Astrocyte of the cerebellum (primary cell): ENCODE results near the gene P2RX3.
A peak's percentile ranks its signal among the peaks of the same experiment; 100 is the strongest.

Experiments used
- DNase-seq: peaks from one replicate; pipeline ENCODE4 v3.0.0-alpha.2; 2011; ENCODE audit warnings: low read depth
- H3K4me3 ChIP-seq: 2 replicates; pipeline ENCODE4 v1.5.1; 2011; ENCODE audit warnings: mild to moderate bottlenecking, low read depth, low read length, moderate library complexity
- CTCF ChIP-seq: IDR thresholded peaks from 2 replicates; pipeline ENCODE4 v1.5.1; 2012; ENCODE audit warnings: low read length, low read depth, moderate library complexity, mild to moderate bottlenecking; ENCODE audit errors: missing control alignments
- in situ Hi-C: cut with HindIII; loops from 2 replicates; pipeline ENCODE4 v1.10.0; 2017; ENCODE audit warnings: low sequenced_read_pairs

P2RX3 gene

GRCh38 chr11:57324886-57325734 lies 13.0 kb upstream of the P2RX3 start, which contains the start of gene TNKS1BP1:
TNKS1BP1 (minus strand) TSS chr11:57324952; CDS start chr11:57321885, 3,067 bp downstream.
- in situ Hi-C loops, result loop anchor here (5.0 kb wide), 1 partner anchor 207 kb away; the partner anchor contains the start of gene TIMM10
- H3K4me3 ChIP-seq, result peak within 1 kb of the TSS; percentile 55
- peak; percentile 88 for DNase-seq
- TF ChIP-seq CTCF, result peak; percentile 3

- in situ Hi-C loops, result loop anchor here (5.0 kb wide), 1 partner anchor 207 kb away; the partner anchor contains the start of gene TIMM10
- DNase-seq, result no peak
- no peak for TF ChIP-seq CTCF
- peak overlapping the region; percentile 55 for H3K4me3 ChIP-seq
These were observed 12.5 kb upstream of the P2RX3 start for GRCh38 chr11:57325735-57326048.

- no peak overlapping the region for H3K4me3 ChIP-seq
- no peak for DNase-seq
- no peak for TF ChIP-seq CTCF
- in situ Hi-C loops, result loop anchor here (5.0 kb wide), 1 partner anchor 205 kb away; the partner anchor contains the start of gene TIMM10
These were observed 10.4 kb upstream of the P2RX3 start for GRCh38 chr11:57327721-57328120.

- no peak overlapping the region for H3K4me3 ChIP-seq
- DNase-seq, result no peak
- in situ Hi-C loops, result no loop called here
- TF ChIP-seq CTCF, result no peak
These were observed 8.1 kb upstream of the P2RX3 start for GRCh38 chr11:57330029-57330428.

- no peak for TF ChIP-seq CTCF
- no peak overlapping the region for H3K4me3 ChIP-seq
- in situ Hi-C loops, result no loop called here
- DNase-seq, result no peak
These were observed 6.4 kb upstream of the P2RX3 start for GRCh38 chr11:57331720-57332119.

GRCh38 chr11:57332694-57333440 lies 5.3 kb upstream of the P2RX3 start:
- in situ Hi-C loops, result no loop called here
- DNase-seq, result no peak
- H3K4me3 ChIP-seq, result no peak overlapping the region
- TF ChIP-seq CTCF, result no peak
